A204.1 (cell line): Measurements from ENCODE around the gene SF3B5.
"Not testable (repeated sequence)": the region's sequence is repeated elsewhere in the genome, so short reads cannot be mapped to it uniquely, and the experiment has no call there.

ENCODE experiments used
- FAIRE-seq: peaks from 2 replicates; lab custom pipeline; 2012; peaks lifted over from hg19 to GRCh38; lab: Jason Lieb, UNC

The SF3B5 gene

DNA sequence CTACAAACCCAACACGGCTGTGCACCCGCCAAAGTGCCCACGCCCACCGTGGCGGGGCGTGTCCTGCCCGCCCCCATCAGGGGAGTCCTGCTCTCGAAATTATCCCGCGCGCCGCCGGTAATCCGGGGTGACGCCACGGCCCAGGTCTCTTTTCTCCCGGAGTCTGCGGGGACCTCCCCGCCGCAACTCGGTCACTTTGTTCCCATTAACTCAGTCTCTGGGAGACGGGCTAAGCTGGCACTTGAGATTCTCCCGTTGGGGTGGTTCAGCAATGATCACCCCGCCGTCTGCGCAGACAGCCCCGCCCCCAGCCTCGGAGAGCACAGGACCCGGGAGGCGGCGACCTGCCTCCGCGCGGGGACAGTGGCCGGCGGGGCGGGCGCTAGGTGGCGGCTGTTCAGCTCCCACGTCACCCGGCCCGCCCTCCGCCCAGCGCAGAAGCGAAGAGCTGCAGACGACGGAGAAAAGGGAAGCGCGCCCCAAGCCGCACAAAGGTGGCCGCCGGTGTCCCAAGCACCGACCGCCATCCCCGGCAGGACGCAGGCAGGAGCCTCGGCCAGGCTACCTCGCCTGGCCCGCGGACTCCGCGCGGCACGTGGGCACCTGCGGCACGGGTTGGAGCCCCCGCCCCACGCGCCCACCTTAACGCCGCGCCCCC is 31.5 kb downstream of the SF3B5 start:
- FAIRE-seq = no peak

DNA sequence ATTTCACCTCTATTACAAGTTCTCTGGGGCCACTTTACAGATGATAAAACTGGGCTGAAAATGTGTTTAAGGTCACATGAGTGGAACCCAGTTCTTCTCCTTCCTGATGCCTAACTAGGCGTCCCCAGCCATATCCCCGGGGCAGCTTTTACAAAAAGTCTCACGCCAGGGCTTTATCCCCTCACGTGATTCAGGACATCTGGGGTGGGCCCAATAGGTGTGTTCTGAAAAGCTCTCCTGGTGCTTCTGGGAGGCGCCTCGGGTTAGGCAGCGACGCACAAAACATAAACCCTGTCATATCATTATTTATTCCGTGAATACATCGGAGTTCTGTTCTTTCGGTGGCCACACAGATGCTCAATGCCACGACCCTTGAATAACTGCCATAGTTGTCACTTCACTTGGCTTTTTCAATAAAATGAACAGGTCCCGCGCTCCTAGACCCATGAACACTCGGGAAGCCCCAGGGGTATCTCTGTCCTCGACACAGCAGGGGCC is 32.1 kb downstream of the SF3B5 start:
- no peak for FAIRE-seq

DNA sequence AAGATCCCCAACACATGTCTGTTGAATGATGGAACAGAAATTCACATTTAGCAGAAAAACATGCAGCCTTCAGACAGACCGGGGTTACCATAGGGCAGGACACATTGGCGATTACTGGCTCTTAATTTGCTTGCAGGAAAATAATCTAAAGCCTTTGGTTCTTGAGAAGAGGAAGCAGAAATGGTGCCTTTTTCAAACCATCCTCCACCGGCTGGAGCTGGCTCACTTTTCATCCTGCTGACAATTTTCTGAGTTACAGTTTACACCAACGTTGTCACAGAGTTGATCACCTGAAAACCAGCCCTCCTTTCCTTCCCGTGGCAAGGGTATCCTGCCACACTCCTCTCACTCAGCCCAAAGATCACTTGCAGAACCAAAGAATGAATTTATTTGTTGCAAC is 32.6 kb downstream of the SF3B5 start:
- no peak for FAIRE-seq

DNA sequence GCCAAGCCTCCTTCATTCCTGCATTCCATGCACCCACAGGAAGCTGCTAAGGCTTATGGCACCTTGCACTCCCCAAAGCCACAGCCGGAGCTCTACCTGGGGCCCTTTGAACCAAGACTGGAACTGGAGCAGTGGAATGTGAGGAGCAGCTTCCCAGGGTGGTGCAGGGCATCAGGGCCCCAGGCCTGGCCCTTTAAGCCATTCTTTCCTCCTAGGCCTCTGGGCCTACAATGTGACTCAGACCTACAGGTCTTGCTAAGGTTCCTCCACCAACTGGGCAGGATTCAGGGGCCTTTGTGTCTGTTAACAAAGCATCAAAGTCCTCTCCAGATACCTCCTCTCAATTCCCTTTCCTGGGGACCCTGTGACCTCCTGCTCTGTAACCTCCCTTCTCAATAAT is 36.2 kb downstream of the SF3B5 start:
- no peak for FAIRE-seq

DNA sequence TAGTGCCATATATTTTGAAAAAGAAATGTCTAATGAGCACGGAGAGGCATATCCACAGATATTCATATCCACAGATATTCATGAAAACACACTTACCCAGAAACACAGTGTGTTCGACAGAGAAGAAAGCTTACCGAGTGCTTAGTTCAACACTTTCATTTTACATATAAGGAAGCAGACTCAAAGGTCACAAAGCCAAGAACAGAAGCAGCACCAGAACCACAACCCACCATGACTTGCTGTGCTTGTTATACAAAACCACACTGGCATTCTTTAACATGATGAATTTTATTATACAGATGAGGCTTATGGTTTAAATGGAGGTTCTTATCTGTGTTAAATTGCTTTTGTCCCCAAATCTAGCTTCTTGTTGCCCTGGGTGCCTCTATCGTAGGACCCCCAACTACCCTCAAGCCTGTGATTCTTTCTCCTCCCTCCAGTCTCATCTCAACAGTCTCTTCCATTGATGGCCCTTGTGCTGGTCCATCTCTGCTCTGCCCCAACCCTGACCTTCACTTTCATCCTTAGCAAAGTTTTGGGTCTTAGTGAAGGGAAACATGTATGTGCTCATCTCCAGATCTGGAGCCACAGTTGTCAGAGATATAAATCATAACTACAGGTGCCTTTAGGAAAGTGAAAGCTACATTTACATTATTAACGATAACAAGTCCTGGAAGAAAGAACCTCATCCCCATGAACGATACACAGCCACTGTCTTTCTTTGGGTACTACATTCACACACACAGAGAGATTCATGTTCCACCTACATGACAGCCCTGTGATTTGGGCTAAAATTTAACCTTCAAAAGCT is 40.0 kb downstream of the SF3B5 start:
- FAIRE-seq = no peak

DNA sequence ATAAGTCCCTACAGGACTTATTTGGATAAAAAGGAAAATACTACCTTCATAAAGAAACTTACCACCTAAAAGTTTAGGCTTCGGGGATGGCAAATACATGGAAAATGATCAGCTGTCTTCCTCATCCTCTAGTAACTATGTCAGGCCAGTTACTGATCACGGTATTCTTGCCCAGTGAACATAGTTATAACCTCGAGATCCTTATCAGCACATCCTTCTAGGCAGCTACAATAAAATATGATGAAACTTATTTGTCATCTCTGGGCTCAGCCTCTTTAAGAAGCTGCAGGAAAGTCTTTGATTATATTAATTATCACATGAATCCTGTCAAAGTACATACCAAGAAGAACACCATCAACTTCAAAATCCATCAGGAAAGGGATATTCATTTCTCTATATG is 41.8 kb downstream of the SF3B5 start:
- FAIRE-seq = no peak

DNA sequence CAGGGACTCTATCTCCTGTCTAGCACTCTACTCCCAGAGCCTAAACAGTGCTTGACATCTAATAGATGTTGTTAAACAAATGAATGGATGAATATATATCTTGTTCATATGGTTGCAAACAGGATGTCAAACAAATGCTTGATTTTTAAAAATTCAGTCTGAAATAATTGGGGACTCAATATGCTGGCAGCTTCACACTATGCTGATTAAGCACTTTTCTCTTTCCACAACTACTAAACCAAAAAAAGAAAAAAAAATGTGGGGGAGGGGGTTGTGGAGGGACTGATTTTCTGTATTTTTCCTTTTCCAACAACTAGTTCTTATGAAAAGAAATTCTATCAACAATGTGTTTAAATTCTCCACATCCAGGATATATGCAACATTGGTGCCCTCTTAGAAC is 42.9 kb downstream of the SF3B5 start:
- no peak for FAIRE-seq

DNA sequence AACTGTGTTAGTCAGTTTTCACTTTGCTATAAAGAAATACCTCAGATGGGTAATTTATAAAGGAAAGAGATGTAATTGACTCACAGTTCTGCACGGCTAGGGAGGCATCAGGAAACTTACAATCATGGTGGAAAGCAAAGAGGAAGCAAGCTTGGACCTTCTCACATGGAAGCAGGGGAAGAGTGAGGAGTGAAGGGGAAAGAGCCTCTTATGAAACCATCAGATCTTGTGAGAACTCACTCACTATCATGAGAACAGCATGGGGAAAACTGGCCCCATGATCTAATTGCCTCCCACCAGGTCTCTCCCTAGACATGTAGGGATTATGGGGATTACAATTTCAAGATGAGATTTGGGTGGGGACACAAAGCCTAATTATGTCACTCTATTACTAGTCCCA is 46.0 kb downstream of the SF3B5 start:
- no peak for FAIRE-seq

DNA sequence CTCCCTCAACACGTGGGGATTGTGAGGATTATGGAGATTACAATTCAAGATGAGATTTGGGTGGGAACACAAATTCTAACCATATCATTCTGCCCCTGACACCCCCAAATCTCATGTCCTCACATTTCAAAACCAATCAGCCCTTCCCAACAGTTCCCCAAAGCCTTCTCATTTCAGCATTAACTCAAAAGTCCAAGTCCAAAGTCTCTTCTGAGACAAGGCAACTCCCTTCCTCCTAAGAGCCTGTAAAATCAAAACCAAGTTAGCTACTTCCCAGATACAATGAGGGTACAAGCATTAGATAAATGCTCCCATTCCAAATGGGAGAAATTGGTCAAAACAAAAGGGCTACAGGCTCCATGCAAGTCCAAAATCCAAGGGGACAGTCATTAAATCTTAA is 47.7 kb downstream of the SF3B5 start:
- no peak for FAIRE-seq

DNA sequence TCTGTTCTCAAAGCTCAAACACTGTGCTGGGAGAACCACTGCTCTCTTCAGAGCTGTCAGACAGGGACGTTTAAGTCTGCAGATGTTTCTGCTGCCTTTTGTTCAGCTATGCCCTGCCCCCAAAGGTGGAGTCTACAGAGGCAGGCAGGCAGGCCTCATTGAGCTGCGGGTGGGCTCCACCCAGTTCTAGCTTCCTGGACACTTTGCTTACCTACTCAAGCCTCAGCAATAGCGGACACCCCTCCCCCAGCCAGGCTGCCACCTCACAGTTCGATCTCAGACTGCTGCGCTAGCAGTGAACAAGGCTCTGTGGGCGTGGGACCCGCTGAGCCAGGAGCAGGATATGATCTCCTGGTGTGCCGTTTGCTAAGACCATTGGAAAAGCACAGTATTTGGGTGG is 48.7 kb downstream of the SF3B5 start:
- FAIRE-seq = not testable (repeated sequence)

DNA sequence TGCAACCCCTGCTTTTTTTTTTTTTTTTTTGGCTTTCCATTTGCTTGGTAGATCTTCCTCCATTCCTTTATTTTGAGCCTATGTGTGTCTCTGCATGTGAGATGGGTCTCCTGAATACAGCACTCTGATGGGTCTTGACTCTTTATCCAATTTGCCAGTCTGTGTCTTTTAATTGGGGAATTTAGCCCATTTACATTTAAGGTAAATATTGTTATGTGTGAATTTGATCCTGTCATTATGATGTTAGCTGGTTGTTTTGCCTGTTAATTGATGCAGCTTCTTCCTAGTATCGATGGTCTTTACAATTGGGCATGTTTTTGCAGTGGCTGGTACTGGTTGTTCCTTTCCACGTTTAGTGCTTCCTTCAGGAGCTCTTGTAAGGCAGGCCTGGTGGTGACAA is 50.4 kb downstream of the SF3B5 start:
- not testable (repeated sequence) for FAIRE-seq
